ENCODE measurements around the gene VPS18. TPM values are rescaled to one million over a fixed set of nuclear protein-coding genes. Genes with fewer than 3 reads are reported as not detected.

VPS18 gene
- total RNA-seq, 2 donors from 2014 or later: 17.1 to 23.7 TPM

GRCh38 chr15:40911693-40912092 is 17.4 kb downstream of the VPS18 start:
- intact Hi-C loops (cut with DNase I): no loop called here
- no peak for ATAC-seq

GRCh38 chr15:40912478-40912877 is 18.2 kb downstream of the VPS18 start:
- intact Hi-C loops (cut with DNase I): no loop called here
- ATAC-seq: no peak

More at GRCh38 chr15:40911693-40912092, 17.4 kb downstream of the VPS18 start:
- DNase-seq: no peak

DNA sequence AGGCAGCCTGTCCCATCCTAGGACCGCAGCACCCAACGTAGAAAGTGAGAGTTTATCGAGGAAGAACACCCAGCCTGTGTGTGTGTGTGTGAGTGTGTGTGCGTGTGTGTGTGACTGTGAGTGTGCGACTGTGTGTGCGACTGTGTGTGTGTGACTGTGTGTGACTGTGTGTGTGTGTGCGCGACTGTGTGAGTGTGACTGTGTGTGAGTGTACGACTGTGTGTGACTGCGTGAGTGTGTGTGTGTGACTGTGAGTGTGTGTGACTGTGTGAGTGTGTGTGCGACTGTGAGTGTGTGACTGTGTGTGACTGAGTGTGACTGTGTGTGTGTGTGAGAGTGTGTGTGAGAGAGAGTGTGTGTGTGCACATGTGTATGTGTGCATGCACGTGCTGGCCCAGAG is 19.8 kb downstream of the VPS18 start:
- DNase-seq (no peak), ATAC-seq (no peak)
- intact Hi-C loops (cut with DNase I): no loop called here

More at GRCh38 chr15:40912478-40912877, 18.2 kb downstream of the VPS18 start:
- no peak for DNase-seq

GRCh38 chr15:40914486-40914885 is 20.2 kb downstream of the VPS18 start:
- intact Hi-C loops (cut with DNase I): no loop called here
- DNase-seq: no peak
- ATAC-seq: no peak

DNA sequence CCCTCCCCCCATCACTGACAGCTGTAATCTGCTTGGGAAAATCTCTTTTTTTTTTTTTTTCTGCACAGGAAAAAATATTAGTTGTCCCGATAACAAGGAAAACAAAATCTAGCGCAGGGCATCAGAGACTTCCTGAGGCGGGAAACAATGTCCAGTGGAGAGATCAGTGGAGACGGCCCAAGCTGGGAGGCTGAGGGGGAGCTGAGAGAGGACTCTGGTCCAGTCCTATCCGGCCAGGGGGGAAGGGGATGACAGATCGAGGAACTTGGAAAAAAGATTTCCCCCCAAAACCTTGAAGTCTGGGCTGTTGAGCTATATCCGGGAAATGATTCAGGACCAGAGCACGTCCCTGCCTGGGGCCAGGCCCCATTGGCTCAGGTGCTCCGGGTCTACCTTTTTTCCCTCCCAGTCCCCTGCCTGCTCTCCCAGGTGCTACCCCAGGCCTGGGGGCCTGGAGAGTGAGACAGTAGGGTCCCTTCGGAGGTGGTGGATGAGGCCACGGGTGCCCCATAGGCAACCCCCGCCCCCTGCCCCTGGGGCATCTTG is 20.9 kb downstream of the VPS18 start:
- DNase-seq (no peak), ATAC-seq (no peak)
- intact Hi-C loops (cut with DNase I): no loop called here

DNA sequence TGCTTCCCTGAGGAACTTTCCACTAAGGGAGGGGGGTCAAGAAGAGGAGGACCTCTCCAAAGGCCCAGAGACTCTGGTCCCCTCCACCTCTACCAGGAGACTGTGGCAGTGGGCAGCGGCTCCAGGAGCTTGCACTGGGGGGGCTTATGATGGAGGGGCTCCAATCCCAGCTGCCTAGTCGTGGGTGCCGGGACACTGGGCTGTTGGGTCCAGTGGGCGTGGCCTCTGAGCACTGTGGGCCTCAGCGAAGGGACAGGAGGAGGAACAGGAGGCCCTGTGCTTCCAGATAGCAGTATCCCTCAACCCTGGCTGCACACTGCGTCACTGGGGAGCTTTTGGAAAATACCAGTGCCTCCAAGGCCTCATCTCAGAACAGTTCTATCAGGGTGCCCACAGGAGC is 21.4 kb downstream of the VPS18 start:
- DNase-seq (no peak), ATAC-seq (no peak)
- intact Hi-C loops (cut with DNase I): no loop called here

DNA sequence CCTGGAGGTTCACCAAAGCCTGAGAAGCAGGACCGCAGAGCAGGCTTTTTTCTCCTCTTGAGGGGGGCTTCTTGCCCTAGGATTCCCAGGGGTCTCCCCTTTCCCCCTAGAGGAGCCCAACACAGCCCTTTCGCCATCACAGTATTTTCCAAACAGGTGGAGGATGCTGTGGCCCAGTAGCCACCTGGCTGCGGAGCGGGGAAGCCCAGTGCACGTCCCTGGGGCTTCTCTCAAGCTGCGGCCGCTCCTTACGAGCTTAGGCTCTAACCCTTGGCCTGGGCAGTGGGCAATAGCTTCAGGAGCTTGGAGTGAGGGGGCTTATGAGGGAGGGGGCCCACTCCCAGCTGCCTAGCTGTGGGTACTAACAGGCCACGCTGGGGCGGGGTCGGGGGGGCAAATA is 23.3 kb downstream of the VPS18 start:
- no peak for DNase-seq
- ATAC-seq: no peak
- intact Hi-C loops (cut with DNase I): no loop called here

DNA sequence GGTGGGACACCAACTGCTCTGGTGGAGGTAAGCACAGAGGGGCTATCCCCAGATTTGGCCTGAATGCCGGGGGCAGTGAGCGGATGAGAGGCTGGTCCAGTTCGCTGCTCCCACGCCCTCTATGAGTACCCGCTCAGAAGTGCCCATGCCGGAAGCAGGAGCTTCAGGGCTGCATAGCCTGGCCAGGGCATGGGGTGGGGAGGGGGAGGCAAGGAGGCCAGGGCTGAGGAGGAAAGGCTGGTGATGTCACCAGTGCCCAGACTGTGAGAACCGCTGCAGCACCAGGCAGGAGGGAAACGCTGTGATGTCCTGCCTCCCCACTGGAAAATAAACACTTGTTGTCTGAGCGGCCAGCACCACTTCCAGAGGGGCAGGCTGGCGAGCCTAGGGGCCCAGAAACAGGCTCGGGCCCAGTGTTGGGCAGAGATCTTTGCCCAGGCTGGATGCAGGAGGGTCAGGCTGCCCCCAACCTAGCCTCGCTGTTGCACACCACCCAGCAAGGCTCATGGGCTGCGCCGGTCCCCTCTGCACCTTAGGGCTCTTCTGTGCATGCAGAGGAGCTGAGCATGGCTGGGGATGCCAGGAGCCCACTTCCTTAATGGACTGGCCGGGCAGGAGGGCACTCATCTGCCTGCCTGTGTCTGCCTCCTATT is 24.0 kb downstream of the VPS18 start:
- peak; percentile 26 for DNase-seq
- intact Hi-C loops (cut with DNase I): no loop called here
- peak; percentile 20 to 48 for ATAC-seq

- ATAC-seq: peak in 1 of 2 donors; percentile 40
- DNase-seq: peak; percentile 32
- intact Hi-C loops (cut with DNase I): no loop called here
Observed at GRCh38 chr15:40918799-40919392, 24.6 kb downstream of the VPS18 start.

GRCh38 chr15:40921949-40922607 is 27.8 kb downstream of the VPS18 start:
- ATAC-seq: no peak
- intact Hi-C loops (cut with DNase I): no loop called here
- DNase-seq: no peak

DNA sequence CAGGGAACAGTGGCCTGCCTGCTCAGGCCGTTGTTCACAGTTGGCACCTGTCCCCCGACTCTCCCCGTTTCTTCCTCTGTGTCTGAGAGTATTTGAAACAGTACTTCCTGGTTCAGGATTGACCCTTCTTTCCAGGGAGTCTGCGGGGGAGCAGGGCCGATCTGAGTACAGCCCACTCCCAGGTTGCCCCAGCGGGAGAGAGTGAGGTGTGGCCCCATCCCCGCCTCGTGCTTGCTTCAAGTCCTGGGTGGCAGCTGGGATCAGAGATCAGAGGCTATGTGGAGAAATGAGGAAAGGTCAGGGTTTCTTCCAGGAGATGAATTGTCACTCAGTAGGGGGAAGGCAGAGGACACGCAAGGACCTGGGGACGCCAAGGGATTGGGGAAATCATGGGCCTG is 28.4 kb downstream of the VPS18 start:
- ATAC-seq: no peak
- intact Hi-C loops (cut with DNase I): no loop called here
- no peak for DNase-seq

GRCh38 chr15:40923551-40923950 is 29.3 kb downstream of the VPS18 start:
- no peak for DNase-seq
- ATAC-seq: no peak
- intact Hi-C loops (cut with DNase I): no loop called here

GRCh38 chr15:40925495-40925862 is 31.2 kb downstream of the VPS18 start:
- ATAC-seq (no peak), DNase-seq (no peak)
- intact Hi-C loops (cut with DNase I): no loop called here

- ATAC-seq: peak in 1 of 2 donors; percentile 14
- intact Hi-C loops (cut with DNase I): no loop called here
- DNase-seq: peak; percentile 28
Observed at GRCh38 chr15:40925863-40926658, 31.8 kb downstream of the VPS18 start.

- intact Hi-C loops (cut with DNase I): no loop called here
- no peak for DNase-seq
Observed at GRCh38 chr15:40926659-40927494, 32.6 kb downstream of the VPS18 start.

DNA sequence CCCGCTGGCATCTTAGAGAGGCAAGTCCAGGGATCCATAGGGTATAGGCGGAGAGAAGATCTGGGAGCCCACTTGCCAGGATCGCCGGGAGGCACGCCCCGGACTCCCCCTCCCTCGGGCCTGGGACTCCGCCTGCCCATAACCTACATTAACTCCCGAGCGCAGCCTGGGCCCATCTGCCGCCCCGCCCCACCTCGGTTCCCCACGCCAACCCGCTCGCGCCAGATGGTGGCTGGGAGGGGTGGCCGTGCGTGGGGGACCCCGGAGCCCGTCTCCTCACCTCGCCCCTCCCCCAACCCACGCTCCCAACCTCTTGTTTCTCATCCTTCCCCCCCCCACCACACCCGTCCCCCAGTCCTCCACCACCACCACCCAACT is 33.2 kb downstream of the VPS18 start:
- intact Hi-C loops (cut with DNase I): no loop called here
- no peak for ATAC-seq
- peak; percentile 29 for DNase-seq

More at GRCh38 chr15:40926659-40927494, 32.6 kb downstream of the VPS18 start:
- ATAC-seq: no peak

GRCh38 chr15:40927873-40928806 is 33.9 kb downstream of the VPS18 start:
- intact Hi-C loops (cut with DNase I): no loop called here
- DNase-seq: peak; percentile 29

More at GRCh38 chr15:40927873-40928806, 33.9 kb downstream of the VPS18 start:
- ATAC-seq: no peak
